ENCODE measurements around the gene DCUN1D1.
A peak's percentile ranks its signal among the peaks of the same experiment; 100 is the strongest.

The DCUN1D1 gene

GRCh38 chr3:182904164-182904563 is 76.2 kb downstream of the DCUN1D1 start:
- no peak for DNase-seq (ENCODE audit: low read depth)
- no peak overlapping the region for H3K4me3 ChIP-seq (ENCODE audit: low read depth, low read length)
- TF ChIP-seq CTCF (conservative IDR thresholded peaks at IDR 0.05; ENCODE audit: low read depth, low read length), result peak; percentile 37

GRCh38 chr3:182902236-182902635 is 78.1 kb downstream of the DCUN1D1 start:
- DNase-seq (ENCODE audit: low read depth), result no peak
- no peak overlapping the region for H3K4me3 ChIP-seq (ENCODE audit: low read depth, low read length)
- TF ChIP-seq CTCF (conservative IDR thresholded peaks at IDR 0.05; ENCODE audit: low read depth, low read length), result no peak

DNA sequence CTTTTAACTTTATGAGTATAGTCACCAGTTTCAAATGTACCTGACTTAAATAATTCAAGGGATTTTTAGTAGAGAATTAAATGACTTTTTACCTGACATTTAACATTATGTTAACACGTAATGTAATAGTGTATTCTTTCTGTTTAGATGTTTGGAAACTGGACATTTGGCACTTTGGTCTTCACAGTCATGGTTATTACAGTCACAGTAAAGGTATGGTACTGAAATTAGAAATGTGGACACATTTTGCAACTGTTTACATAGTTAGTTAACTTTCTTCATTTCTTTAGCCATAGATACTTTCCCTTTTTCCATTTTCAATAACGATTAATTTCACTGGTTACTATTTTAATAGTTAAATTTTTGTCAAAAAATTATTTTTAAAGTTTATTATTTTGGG is 83.8 kb downstream of the DCUN1D1 start:
- TF ChIP-seq CTCF (conservative IDR thresholded peaks at IDR 0.05; ENCODE audit: low read depth, low read length), result no peak
- H3K4me3 ChIP-seq (ENCODE audit: low read depth, low read length), result no peak overlapping the region
- no peak for DNase-seq (ENCODE audit: low read depth)

- no peak for DNase-seq (ENCODE audit: low read depth)
- TF ChIP-seq CTCF (conservative IDR thresholded peaks at IDR 0.05; ENCODE audit: low read depth, low read length), result no peak
- H3K4me3 ChIP-seq (ENCODE audit: low read depth, low read length), result no peak overlapping the region
Measured at GRCh38 chr3:182895513-182896112, 84.7 kb downstream of the DCUN1D1 start.

GRCh38 chr3:182892226-182892625 is 88.1 kb downstream of the DCUN1D1 start:
- H3K4me3 ChIP-seq (ENCODE audit: low read depth, low read length), result no peak overlapping the region
- no peak for TF ChIP-seq CTCF (conservative IDR thresholded peaks at IDR 0.05; ENCODE audit: low read depth, low read length)
- DNase-seq (ENCODE audit: low read depth), result no peak

DNA sequence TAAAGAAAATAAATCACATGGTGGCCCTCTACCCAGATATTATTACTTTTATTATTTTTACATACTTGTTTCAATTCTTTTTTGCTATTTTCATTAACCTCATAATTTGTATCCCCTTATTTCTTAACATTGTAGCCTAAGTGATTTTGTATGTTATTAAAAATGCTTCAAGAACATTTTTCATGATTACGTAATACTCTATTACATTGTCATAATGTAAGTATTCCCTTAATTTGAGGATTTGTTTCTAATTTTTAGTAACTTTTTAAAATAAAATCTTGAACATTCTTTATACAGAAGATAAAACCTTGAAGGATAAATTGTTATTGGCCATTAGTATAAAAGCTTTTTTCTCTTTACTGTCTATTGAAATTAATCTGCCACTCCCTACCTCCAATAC is 89.0 kb downstream of the DCUN1D1 start:
- no peak overlapping the region for H3K4me3 ChIP-seq (ENCODE audit: low read depth, low read length)
- no peak for TF ChIP-seq CTCF (conservative IDR thresholded peaks at IDR 0.05; ENCODE audit: low read depth, low read length)
- no peak for DNase-seq (ENCODE audit: low read depth)

DNA sequence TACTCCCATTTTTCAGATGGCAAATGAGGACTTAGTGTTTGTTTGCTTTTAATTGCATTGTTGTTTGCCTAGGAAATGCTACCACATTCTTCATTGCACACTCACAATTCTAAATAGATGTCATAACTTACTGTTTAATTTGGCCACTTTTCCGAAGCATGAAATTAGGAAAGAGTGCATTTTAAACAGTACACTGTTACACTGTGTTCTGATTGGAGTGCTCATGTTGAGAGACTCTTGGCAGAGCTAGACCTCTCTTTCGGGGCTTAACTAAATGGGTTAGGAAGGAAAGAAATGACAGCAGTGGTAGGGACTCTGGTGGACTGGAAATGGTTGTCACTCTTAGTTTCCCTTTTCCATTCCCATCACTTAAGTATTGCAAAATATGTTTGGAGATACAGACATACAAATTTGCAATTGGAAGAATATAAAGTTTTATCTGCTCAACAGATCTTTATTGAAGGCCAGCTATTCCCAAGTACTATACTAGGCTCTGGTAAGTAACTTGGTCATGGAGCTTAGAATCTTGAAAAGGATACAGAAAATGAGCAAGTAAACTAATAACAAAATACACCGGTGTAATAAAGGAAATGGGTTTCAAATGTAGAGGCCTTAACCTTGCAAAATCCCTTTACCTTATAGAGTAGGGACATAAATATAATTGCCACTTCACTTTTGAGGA is 90.2 kb downstream of the DCUN1D1 start:
- H3K4me3 ChIP-seq (ENCODE audit: low read depth, low read length), result no peak overlapping the region
- no peak for TF ChIP-seq CTCF (conservative IDR thresholded peaks at IDR 0.05; ENCODE audit: low read depth, low read length)
- DNase-seq (ENCODE audit: low read depth), result no peak
